ENCODE measurements around the gene DCTPP1. TPM values are rescaled to one million over a fixed set of nuclear protein-coding genes. Genes with fewer than 3 reads are reported as not detected.

Gene DCTPP1
- total and polyA plus RNA-seq, 2 of the 4 experiments (the other 2 are of a cell fraction) = 24.9 to 45.5 TPM

DNA sequence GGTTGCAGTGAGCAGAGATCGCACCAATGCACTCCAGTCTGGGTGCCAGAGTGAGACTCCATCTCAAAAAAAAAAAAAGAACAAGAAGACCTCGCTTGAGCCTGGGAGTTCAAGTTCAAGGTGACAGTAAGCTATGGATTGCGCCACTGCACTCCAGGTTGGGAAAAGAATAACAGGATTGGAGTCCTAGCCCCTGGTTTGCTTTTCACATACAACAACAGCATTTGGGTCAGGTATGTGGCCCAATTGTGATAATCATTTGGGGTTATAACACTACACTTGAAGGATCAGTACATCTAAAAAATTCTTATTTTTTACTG, 19.2 kb upstream of the DCTPP1 start:
- Histone ChIP-seq H3K9ac (ENCODE audit: low read depth, low read length) (no peak overlapping the region), H3K4me3 (ENCODE audit: insufficient read depth, low read depth, low read length) (no peak overlapping the region), H4K5ac (ENCODE audit: low read depth, low read length) (no peak overlapping the region), H2BK120ac (ENCODE audit: low read depth, low read length) (no peak overlapping the region), H3K23ac (ENCODE audit: low read depth, low read length) (no peak overlapping the region), H2AFZ (replicated peaks; ENCODE audit: low read length, poor library complexity) (no peak overlapping the region), H3K18ac (ENCODE audit: low read depth, low read length) (no peak overlapping the region), H3K4me1 (ENCODE audit: control insufficient read depth, insufficient read depth, low read length) (peaks cover 5% of the 10 kb centered on the region), H2BK20ac (ENCODE audit: low read depth, low read length) (no peak overlapping the region), H4K8ac (ENCODE audit: low read depth in 2 of 2, low read length in 2 of 2) (no peak overlapping the region), H3K56ac (ENCODE audit: extremely low read depth, insufficient read depth, low read length) (no peak overlapping the region), H2BK15ac (ENCODE audit: low read depth, low read length) (no peak overlapping the region), H3K79me1 (ENCODE audit: low read depth in 1 of 2, low read length in 2 of 2) (peaks cover 11 to 12% of the 10 kb centered on the region in 2 experiments), H3K36me3 (ENCODE audit: control insufficient read depth, insufficient read depth, low read length) (peaks cover 5% of the 10 kb centered on the region), H3K4ac (ENCODE audit: low read depth, low read length) (no peak overlapping the region), H4K20me1 (ENCODE audit: insufficient read depth, low read length) (0 out of 2 replicates have a peak, but pooled peaks cover 3% of the 10 kb centered on the region), H3K14ac (replicated peaks; ENCODE audit: low read depth, low read length) (no peak overlapping the region), H3K27me3 (ENCODE audit: control insufficient read depth, insufficient read depth, low read length) (peaks cover 3% of the 10 kb centered on the region), H2BK5ac (ENCODE audit: low read depth, low read length, poor library complexity, severe bottlenecking) (no peak overlapping the region), H3K9me3 (ENCODE audit: control insufficient read depth, insufficient read depth, low read length) (0 out of 2 replicates have a peak, but pooled peaks cover 5% of the 10 kb centered on the region), H3K27ac (ENCODE audit: insufficient read depth, low read length) (no peak overlapping the region), H2AK9ac (replicated peaks; ENCODE audit: low read depth, low read length, poor library complexity) (no peak overlapping the region), H3K4me2 (ENCODE audit: low read depth, low read length) (no peak overlapping the region), H4K91ac (ENCODE audit: insufficient read depth, low read depth, low read length) (no peak overlapping the region), H2AK5ac (ENCODE audit: low read depth, low read length) (no peak overlapping the region), H3K9me1 (ENCODE audit: insufficient read depth, low read length) (peaks cover 7% of the 10 kb centered on the region)
- intact Hi-C loops (cut with micrococcal nuclease) = loop anchor here (1.0 to 2.0 kb wide), 5 partner anchors 78 to 245 kb away; partner anchors contain the start of genes ZNF688 and ZNF768
- TF ChIP-seq MXI1 (IDR thresholded peaks at IDR 0.05; ENCODE audit: borderline replicate concordance, low read depth, low read length) (no peak), BHLHE40 (IDR thresholded peaks at IDR 0.05; ENCODE audit: low read depth, low read length) (no peak), POLR2A (IDR thresholded peaks at IDR 0.05; ENCODE audit: low read depth, low read length) (no peak), FOS (IDR thresholded peaks at IDR 0.05; ENCODE audit: low read depth, low read length) (no peak), CHD1 (IDR thresholded peaks at IDR 0.05; ENCODE audit: low read depth, low read length) (no peak), NFE2L2 (IDR thresholded peaks at IDR 0.05; ENCODE audit: low read depth, low read length) (no peak), RFX5 (IDR thresholded peaks at IDR 0.05; ENCODE audit: low read depth, low read length) (no peak), MAZ (IDR thresholded peaks at IDR 0.05; ENCODE audit: borderline replicate concordance, low read depth, low read length) (no peak), SMC3 (IDR thresholded peaks at IDR 0.05; ENCODE audit: low read depth, low read length) (no peak), CEBPB (IDR thresholded peaks at IDR 0.05; ENCODE audit: low read depth, low read length) (no peak), RAD21 (IDR thresholded peaks at IDR 0.05; ENCODE audit: low read length) (no peak), CTCF (conservative IDR thresholded peaks at IDR 0.05; ENCODE audit: low read depth, low read length) (no peak), USF2 (IDR thresholded peaks at IDR 0.05; ENCODE audit: low read depth, low read length) (no peak), MAFK (IDR thresholded peaks at IDR 0.05; ENCODE audit: low read depth, low read length) (no peak), RCOR1 (IDR thresholded peaks at IDR 0.05; ENCODE audit: insufficient replicate concordance, low read length) (no peak)
- TF ChIP-seq, protein P1, sequence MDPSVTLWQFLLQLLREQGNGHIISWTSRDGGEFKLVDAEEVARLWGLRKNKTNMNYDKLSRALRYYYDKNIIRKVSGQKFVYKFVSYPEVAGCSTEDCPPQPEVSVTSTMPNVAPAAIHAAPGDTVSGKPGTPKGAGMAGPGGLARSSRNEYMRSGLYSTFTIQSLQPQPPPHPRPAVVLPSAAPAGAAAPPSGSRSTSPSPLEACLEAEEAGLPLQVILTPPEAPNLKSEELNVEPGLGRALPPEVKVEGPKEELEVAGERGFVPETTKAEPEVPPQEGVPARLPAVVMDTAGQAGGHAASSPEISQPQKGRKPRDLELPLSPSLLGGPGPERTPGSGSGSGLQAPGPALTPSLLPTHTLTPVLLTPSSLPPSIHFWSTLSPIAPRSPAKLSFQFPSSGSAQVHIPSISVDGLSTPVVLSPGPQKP (IDR thresholded peaks at IDR 0.05; ENCODE audit: borderline replicate concordance, low read depth, low read length) = no peak
- BruUV-seq (replicated peaks) = no TSS peak
- 75% methylated on average over 1 of the region's 3 CpGs; no CpG with 5 or more reads in 1 of the 2 experiments for WGBS, 2 experiments (ENCODE audit: extremely low coverage in 2 of 2, insufficient read length in 1 of 2)
- CTCF ChIA-PET = interaction anchor here (0.6 to 1.5 kb wide), 3 partner anchors 19 to 86 kb away, joined by 3 read pairs; partner anchors contain the start of genes DCTPP1 and ZNF747
- ATAC-seq (ENCODE audit: low read depth) (no peak), DNase-seq (no peak)
- POLR2A ChIA-PET (ENCODE audit: unreplicated experiment) = no interaction called here
- dilution Hi-C loops (cut with HindIII; ENCODE audit: low sequenced_read_pairs, unreplicated experiment) = no loop called here
- in situ Hi-C loops (cut with MboI; ENCODE audit: low sequenced_read_pairs) = loop anchor here (5.0 kb wide), 2 partner anchors 148 to 183 kb away; no protein-coding TSS in a partner anchor
